HepG2 (cell line): ENCODE data around the gene STK25.

ENCODE experiments used
- BCLAF1 ChIP-seq: fragments of 450-650 bp; IDR thresholded peaks from 2 replicates; pipeline ENCODE4 v1.6.1; 2017; ENCODE audit warnings: mild to moderate bottlenecking
- CTCF ChIP-seq: sonication (generic); formaldehyde crosslinking; IDR thresholded peaks from 2 replicates; pipeline ENCODE4 v1.5.0; 2020; ENCODE audit warnings: mild to moderate bottlenecking, missing genetic modification reagents, moderate library complexity
- EP300 ChIP-seq, 3 experiments: sonication (generic) in 1 of 3; formaldehyde crosslinking in 1 of 3; IDR thresholded peaks; 2 replicates each; pipeline versions ENCODE4 v1.5.1 to v1.6.1; 2011 to 2020; ENCODE audit warnings: low read depth in 2 of 3, low read length in 2 of 3, borderline replicate concordance in 1 of 3, improper control_type of control experiment in 1 of 3, mild to moderate bottlenecking in 1 of 3, missing genetic modification reagents in 1 of 3, moderate library complexity in 1 of 3
- PAWR ChIP-seq: sonication (generic); formaldehyde crosslinking; IDR thresholded peaks from 2 replicates; pipeline ENCODE4 v1.4.0; 2020; ENCODE audit warnings: missing genetic modification reagents, mild to moderate bottlenecking, borderline replicate concordance
- PPARG ChIP-seq: conservative IDR thresholded peaks from 2 replicates; pipeline ENCODE4 v1.6.1; 2016; ENCODE audit warnings: missing biosample characterization, missing genetic modification reagents
- RAD21 ChIP-seq: fragments of 450-650 bp; formaldehyde crosslinking; IDR thresholded peaks from 2 replicates; pipeline ENCODE4 v1.5.0; 2020; ENCODE audit warnings: mild to moderate bottlenecking
- RFX5 ChIP-seq: IDR thresholded peaks from 2 replicates; pipeline ENCODE4 v1.6.1; 2011; ENCODE audit warnings: low read depth, low read length, improper control_type of control experiment
- SIN3A ChIP-seq: IDR thresholded peaks from 2 replicates; pipeline ENCODE4 v1.6.1; 2011; ENCODE audit warnings: low read depth, mild to moderate bottlenecking, control low read depth, low read length, borderline replicate concordance
- SMARCE1 ChIP-seq: fragments of 450-650 bp; IDR thresholded peaks from 2 replicates; pipeline ENCODE4 v1.6.1; 2017; ENCODE audit warnings: borderline replicate concordance
- TARDBP ChIP-seq: sonication (generic); formaldehyde crosslinking; IDR thresholded peaks from 2 replicates; pipeline ENCODE4 v1.8.0; 2022; ENCODE audit warnings: mild to moderate bottlenecking, missing genetic modification reagents
- ZBTB10 ChIP-seq: sonication (generic); formaldehyde crosslinking; IDR thresholded peaks from 2 replicates; pipeline ENCODE4 v1.4.0; 2020; ENCODE audit warnings: missing genetic modification reagents, borderline replicate concordance
- ZNF484 ChIP-seq: sonication (generic); formaldehyde crosslinking; IDR thresholded peaks from 2 replicates; pipeline ENCODE4 v1.5.1; 2020; ENCODE audit warnings: mild to moderate bottlenecking, low read depth, missing genetic modification reagents, borderline replicate concordance
- ZNF776 ChIP-seq: sonication (generic); formaldehyde crosslinking; IDR thresholded peaks from 2 replicates; pipeline ENCODE4 v1.4.0; 2020; ENCODE audit warnings: mild to moderate bottlenecking, missing genetic modification reagents
- TF ChIP-seq, protein P1 (sequence below): IDR thresholded peaks from 2 replicates; pipeline ENCODE4 v1.6.1; 2016; ENCODE audit warnings: mild to moderate bottlenecking

GRCh38 chr2:241468476-241468781 lies 40.0 kb downstream of the STK25 start:
- TF ChIP-seq BCLAF1 (no peak), RFX5 (no peak), EP300 (IDR thresholded peaks at IDR 0.05; ENCODE audit: low read depth in 2 of 2, low read length in 2 of 2) (no peak), EP300 (CRISPR knock-in tag; IDR thresholded peaks at IDR 0.05; ENCODE audit: borderline replicate concordance) (no peak), ZBTB10 (CRISPR knock-in tag) (no peak), CTCF (CRISPR knock-in tag) (no peak), PAWR (CRISPR knock-in tag) (no peak), SMARCE1 (no peak), ZNF776 (CRISPR knock-in tag) (no peak), PPARG (CRISPR knock-in tag) (no peak), TARDBP (no peak), SIN3A (no peak), ZNF484 (CRISPR knock-in tag) (no peak), RAD21 (CRISPR knock-in tag) (no peak)
- TF ChIP-seq, protein P1, sequence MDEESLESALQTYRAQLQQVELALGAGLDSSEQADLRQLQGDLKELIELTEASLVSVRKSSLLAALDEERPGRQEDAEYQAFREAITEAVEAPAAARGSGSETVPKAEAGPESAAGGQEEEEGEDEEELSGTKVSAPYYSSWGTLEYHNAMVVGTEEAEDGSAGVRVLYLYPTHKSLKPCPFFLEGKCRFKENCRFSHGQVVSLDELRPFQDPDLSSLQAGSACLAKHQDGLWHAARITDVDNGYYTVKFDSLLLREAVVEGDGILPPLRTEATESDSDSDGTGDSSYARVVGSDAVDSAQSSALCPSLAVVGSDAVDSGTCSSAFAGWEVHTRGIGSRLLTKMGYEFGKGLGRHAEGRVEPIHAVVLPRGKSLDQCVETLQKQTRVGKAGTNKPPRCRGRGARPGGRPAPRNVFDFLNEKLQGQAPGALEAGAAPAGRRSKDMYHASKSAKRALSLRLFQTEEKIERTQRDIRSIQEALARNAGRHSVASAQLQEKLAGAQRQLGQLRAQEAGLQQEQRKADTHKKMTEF (CRISPR knock-in tag): no peak
